Measurements from ENCODE around the gene ACACA.

- TF ChIP-seq CTCF (IDR thresholded peaks at IDR 0.05; ENCODE audit: low read depth, low read length, poor library complexity, severe bottlenecking) = no peak
- no peak for TF ChIP-seq EZH2phosphoT487 (IDR thresholded peaks at IDR 0.05; ENCODE audit: borderline replicate concordance, low read length)
These were observed 79.1 kb downstream of the ACACA start for GRCh38 chr17:37327341-37328090.

Measured in DOHH2 (cell line).